Hepatocyte (in vitro differentiated cells): ENCODE data around the gene STEAP2. TPM values are rescaled to one million over a fixed set of nuclear protein-coding genes. Genes with fewer than 3 reads are reported as not detected.

Experiments used
- DNase-seq: peaks from one replicate; pipeline ENCODE4 v3.0.0-alpha.2; 2016; ENCODE audit warnings: low spot score
- H2AFZ ChIP-seq: fragments of 200-600 bp; sonication (generic); 2 replicates; pipeline ENCODE4 v1.6.0; 2016; ENCODE audit warnings: antibody characterized with exemption, mild to moderate bottlenecking
- H3K27ac ChIP-seq: fragments of 200-600 bp; sonication (generic); 2 replicates; pipeline ENCODE4 v1.5.1; 2016; ENCODE audit warnings: mild to moderate bottlenecking
- H3K27me3 ChIP-seq: fragments of 200-600 bp; sonication (generic); 2 replicates; pipeline ENCODE4 v1.6.1; 2016
- H3K36me3 ChIP-seq: fragments of 200-600 bp; sonication (generic); replicated peaks from 2 replicates; pipeline ENCODE4 v1.5.1; 2016; ENCODE audit warnings: low read depth; ENCODE audit not compliant: insufficient read depth
- H3K4me1 ChIP-seq: fragments of 200-600 bp; sonication (generic); 2 replicates; pipeline ENCODE4 v1.5.1; 2016; ENCODE audit warnings: mild to moderate bottlenecking, moderate library complexity; ENCODE audit not compliant: insufficient read depth
- H3K4me2 ChIP-seq: fragments of 200-600 bp; sonication (generic); 2 replicates; pipeline ENCODE4 v1.6.0; 2016
- H3K4me3 ChIP-seq: fragments of 200-600 bp; sonication (generic); 2 replicates; pipeline ENCODE4 v1.5.1; 2016; ENCODE audit warnings: mild to moderate bottlenecking
- H3K79me2 ChIP-seq: fragments of 200-600 bp; sonication (generic); 2 replicates; pipeline ENCODE4 v1.6.0; 2017; ENCODE audit warnings: mild to moderate bottlenecking
- H3K9me2 ChIP-seq: fragments of 200-600 bp; sonication (generic); replicated peaks from 2 replicates; pipeline ENCODE4 v1.6.0; 2017; ENCODE audit warnings: mild to moderate bottlenecking; ENCODE audit not compliant: insufficient read depth
- H3K9me3 ChIP-seq: fragments of 200-600 bp; sonication (generic); 2 replicates; pipeline ENCODE4 v1.5.1; 2016; ENCODE audit warnings: low read depth, mild to moderate bottlenecking
- H4K20me1 ChIP-seq: fragments of 200-600 bp; sonication (generic); 2 replicates; pipeline ENCODE4 v1.6.0; 2016; ENCODE audit warnings: mild to moderate bottlenecking; ENCODE audit not compliant: insufficient read depth, poor library complexity, severe bottlenecking
- CTCF ChIP-seq: fragments of 200-600 bp; sonication (generic); IDR thresholded peaks from 2 replicates; pipeline ENCODE4 v1.5.1; 2016; ENCODE audit warnings: antibody characterized with exemption, mild to moderate bottlenecking; ENCODE audit not compliant: poor library complexity
- EZH2 ChIP-seq: fragments of 200-600 bp; sonication (generic); IDR thresholded peaks from 2 replicates; pipeline ENCODE4 v1.6.1; 2016; ENCODE audit warnings: antibody characterized with exemption, mild to moderate bottlenecking, borderline replicate concordance
- EZH2phosphoT487 ChIP-seq: fragments of 200-600 bp; sonication (generic); IDR thresholded peaks from one replicate; pipeline ENCODE4 v1.6.1; 2018; ENCODE audit warnings: antibody characterized with exemption, mild to moderate bottlenecking, low read depth, moderate library complexity; ENCODE audit not compliant: unreplicated experiment, severe bottlenecking
- WGBS: methylation state at CpG from one replicate; pipeline ENCODE4 v1.1.6; 2016; ENCODE audit warnings: low lambda C conversion rate; ENCODE audit errors: missing lambda C conversion rate; 5-methylcytosine and 5-hydroxymethylcytosine counted together
- polyA plus RNA-seq: library from polyadenylated mRNA; unstranded; fragments of >200 nt; fragmentation: Nextera tagmentation; extraction: Ambion mirVana; gene quantifications from 2 replicates; pipeline ENCODE4 v1.2.1, GENCODE V29; 2016
- total RNA-seq: library from RNA; depleted of rRNA; stranded (reverse); fragments of >200 nt; gene quantifications from 2 replicates; pipeline ENCODE4 v1.2.3, GENCODE V29; 2014

The STEAP2 gene
- total and polyA plus RNA-seq, 2 experiments from 2014 or later = 2.4 to 8.3 TPM

GRCh38 chr7:90225181-90225580 lies 13.6 kb downstream of the STEAP2 start:
- WGBS = 96% methylated on average over 3 of the region's 3 CpGs
- Histone ChIP-seq H3K4me3 (no peak overlapping the region), H2AFZ (no peak overlapping the region), H3K36me3 (no peaks in the 10 kb centered on the region), H3K27ac (no peak overlapping the region), H3K4me1 (peaks cover 3% of the 10 kb centered on the region), H3K27me3 (no peaks in the 10 kb centered on the region), H3K4me2 (no peak overlapping the region), H3K9me3 (no peaks in the 10 kb centered on the region), H4K20me1 (no peaks in the 10 kb centered on the region), H3K9me2 (no peaks in the 10 kb centered on the region), H3K79me2 (no peaks in the 10 kb centered on the region)
- DNase-seq = no peak
- TF ChIP-seq EZH2 (no peak), EZH2phosphoT487 (no peak), CTCF (no peak)

- no peak overlapping the region for H3K27ac ChIP-seq
- H3K27me3 ChIP-seq = no peaks in the 10 kb centered on the region
- H3K4me1 ChIP-seq = peaks cover 3% of the 10 kb centered on the region
- WGBS = 71% methylated on average over 1 of the region's 1 CpG
- no peaks in the 10 kb centered on the region for H3K9me2 ChIP-seq
- no peak overlapping the region for H2AFZ ChIP-seq
- no peaks in the 10 kb centered on the region for H4K20me1 ChIP-seq
- no peaks in the 10 kb centered on the region for H3K79me2 ChIP-seq
- H3K36me3 ChIP-seq = no peaks in the 10 kb centered on the region
- H3K4me3 ChIP-seq = no peak overlapping the region
- DNase-seq = no peak
- no peak overlapping the region for H3K4me2 ChIP-seq
- no peaks in the 10 kb centered on the region for H3K9me3 ChIP-seq
- TF ChIP-seq EZH2phosphoT487 (no peak), EZH2 (no peak), CTCF (no peak)
Observed at GRCh38 chr7:90225601-90226000, 14.1 kb downstream of the STEAP2 start.

GRCh38 chr7:90227259-90227658 lies 15.7 kb downstream of the STEAP2 start:
- Histone ChIP-seq H3K27me3 (no peaks in the 10 kb centered on the region), H3K36me3 (no peaks in the 10 kb centered on the region), H3K4me1 (peaks cover 3% of the 10 kb centered on the region), H3K4me3 (no peak overlapping the region), H3K79me2 (no peaks in the 10 kb centered on the region), H3K27ac (no peak overlapping the region), H3K9me3 (no peaks in the 10 kb centered on the region), H2AFZ (no peak overlapping the region), H3K4me2 (no peak overlapping the region), H3K9me2 (no peaks in the 10 kb centered on the region), H4K20me1 (no peaks in the 10 kb centered on the region)
- 91% methylated on average over 5 of the region's 5 CpGs for WGBS
- TF ChIP-seq EZH2 (no peak), EZH2phosphoT487 (no peak), CTCF (no peak)
- DNase-seq = no peak

- Histone ChIP-seq H3K4me2 (peak overlapping the region; percentile 38), H3K9me3 (no peaks in the 10 kb centered on the region), H3K4me3 (no peak overlapping the region), H4K20me1 (no peaks in the 10 kb centered on the region), H3K36me3 (no peaks in the 10 kb centered on the region), H2AFZ (peak overlapping the region; percentile 3), H3K79me2 (no peaks in the 10 kb centered on the region), H3K27me3 (no peaks in the 10 kb centered on the region), H3K4me1 (peaks cover 3% of the 10 kb centered on the region), H3K9me2 (no peaks in the 10 kb centered on the region), H3K27ac (peak overlapping the region; percentile 36)
- no peak for DNase-seq
- WGBS = 69% methylated on average over 2 of the region's 2 CpGs
- TF ChIP-seq CTCF (no peak), EZH2phosphoT487 (no peak), EZH2 (no peak)
Observed at GRCh38 chr7:90229682-90230081, 18.1 kb downstream of the STEAP2 start.
